Measurements from ENCODE around the gene CDC42SE2. TPM values are rescaled to one million over a fixed set of nuclear protein-coding genes. Genes with fewer than 3 reads are reported as not detected.

The CDC42SE2 gene
- total RNA-seq, 1 experiment from 2014 or later: 46.1 TPM

DNA sequence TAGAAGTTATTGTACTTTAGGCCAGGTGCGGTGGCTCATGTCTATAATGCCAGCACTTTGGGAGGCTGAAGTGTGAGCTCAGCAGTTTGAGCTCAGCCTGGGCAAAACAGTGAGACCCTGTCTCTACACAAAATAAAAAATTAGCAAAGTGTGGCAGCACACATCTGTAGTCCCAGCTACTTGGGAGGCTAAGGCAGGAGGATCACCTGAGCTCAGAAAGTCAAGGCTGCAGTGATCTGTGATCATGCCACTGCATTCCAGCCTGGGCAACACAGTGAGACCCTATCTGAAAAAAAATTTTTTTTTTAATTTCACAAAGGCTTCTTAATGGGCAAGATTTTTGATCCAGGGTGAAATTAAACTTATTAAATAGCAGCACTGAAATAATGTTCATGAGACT, 92.8 kb downstream of the CDC42SE2 start:
- Histone ChIP-seq H3K9me3 (ENCODE audit: control insufficient read depth, insufficient read depth, low read depth, low read length) (no peaks in the 10 kb centered on the region), H3K4me3 (ENCODE audit: low read depth in 2 of 2, low read length in 2 of 2) (no peak overlapping the region), H3K4me1 (ENCODE audit: control insufficient read depth, insufficient read depth, low read length) (peaks cover 5% of the 10 kb centered on the region; the same call in 1 of the 2 replicates), H3K36me3 (ENCODE audit: control insufficient read depth, insufficient read depth, low read length) (peaks cover 3% of the 10 kb centered on the region; the same call in 1 of the 2 replicates), H3K27ac (ENCODE audit: low read length) (no peak overlapping the region), H3K27me3 (ENCODE audit: control insufficient read depth, insufficient read depth, low read length) (no peaks in the 10 kb centered on the region)
- intact Hi-C loops (cut with micrococcal nuclease; ENCODE audit: unreplicated experiment): no loop called here
- BruUV-seq (replicated peaks): no TSS peak
- in situ Hi-C loops (cut with HindIII; ENCODE audit: low pct_unique_long_range_greater_than_20kb, low sequenced_read_pairs): no loop called here
- POLR2A ChIA-PET: no interaction called here
- CTCF ChIA-PET: no interaction called here
- DNase-seq (ENCODE audit: low read depth, low spot score): no peak
- ATAC-seq: no peak
- TF ChIP-seq TCF7L2 (IDR thresholded peaks at IDR 0.05; ENCODE audit: low read depth, low read length) (no peak), CTCF (IDR thresholded peaks at IDR 0.05) (no peak), REST (IDR thresholded peaks at IDR 0.05; ENCODE audit: insufficient read depth in 1 of 2, low read depth in 2 of 2, low read length in 1 of 2) (no peak), SIN3A (IDR thresholded peaks at IDR 0.05; ENCODE audit: borderline replicate concordance, insufficient read depth, low read depth, low read length) (no peak), POLR2AphosphoS5 (IDR thresholded peaks at IDR 0.05; ENCODE audit: low read depth, low read length) (no peak)

DNA sequence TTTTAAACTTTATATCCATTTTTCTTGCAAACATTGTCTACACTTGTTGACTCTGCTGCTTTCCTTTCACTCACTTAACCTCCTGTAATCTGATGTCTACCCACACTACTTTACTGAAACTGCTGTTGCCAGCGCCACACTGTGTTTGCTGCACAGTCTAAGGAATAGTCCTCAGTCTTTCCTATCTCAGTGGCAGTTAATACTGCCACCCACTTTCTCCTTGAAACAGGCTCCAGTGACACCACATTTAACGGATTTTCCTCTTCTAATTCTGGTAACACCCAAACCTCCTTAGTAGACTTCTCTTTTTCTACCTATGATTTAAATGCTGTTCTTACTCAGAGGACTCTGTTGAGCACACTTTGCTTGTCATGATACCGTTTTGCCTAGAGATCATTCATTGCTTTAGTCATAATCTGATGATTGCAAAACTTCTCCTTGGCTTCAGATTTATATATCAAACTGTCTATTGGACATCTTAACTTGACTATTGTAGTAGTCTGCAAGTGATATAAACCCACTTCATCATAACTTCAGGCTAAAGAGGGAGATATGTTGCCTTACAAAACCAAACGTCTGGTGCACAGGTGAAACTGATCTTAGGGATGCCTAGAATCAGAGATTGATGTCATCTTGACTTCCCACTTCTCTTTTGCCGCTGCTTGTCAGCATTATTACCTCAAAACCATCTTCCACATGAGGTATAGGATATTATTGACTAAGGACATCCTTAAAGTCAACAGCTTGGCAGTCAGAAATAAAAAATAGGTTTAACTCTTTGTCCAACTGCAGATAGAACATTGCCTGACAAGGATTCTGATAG, 94.1 kb downstream of the CDC42SE2 start:
- H3K4me3 ChIP-seq (ENCODE audit: low read depth in 2 of 2, low read length in 2 of 2): no peak overlapping the region
- H3K36me3 ChIP-seq (ENCODE audit: control insufficient read depth, insufficient read depth, low read length): peaks cover 3% of the 10 kb centered on the region; the same call in 1 of the 2 replicates
- H3K4me1 ChIP-seq (ENCODE audit: control insufficient read depth, insufficient read depth, low read length): peaks cover 5% of the 10 kb centered on the region; the same call in 1 of the 2 replicates
- no peak for TF ChIP-seq TCF7L2 (IDR thresholded peaks at IDR 0.05; ENCODE audit: low read depth, low read length)
- TF ChIP-seq CTCF (IDR thresholded peaks at IDR 0.05): no peak
- TF ChIP-seq SIN3A (IDR thresholded peaks at IDR 0.05; ENCODE audit: borderline replicate concordance, insufficient read depth, low read depth, low read length): no peak
- no peak for TF ChIP-seq POLR2AphosphoS5 (IDR thresholded peaks at IDR 0.05; ENCODE audit: low read depth, low read length)
- TF ChIP-seq REST (IDR thresholded peaks at IDR 0.05; ENCODE audit: insufficient read depth in 1 of 2, low read depth in 2 of 2, low read length in 1 of 2): no peak
- H3K9me3 ChIP-seq (ENCODE audit: control insufficient read depth, insufficient read depth, low read depth, low read length): no peaks in the 10 kb centered on the region
- POLR2A ChIA-PET: no interaction called here
- intact Hi-C loops (cut with micrococcal nuclease; ENCODE audit: unreplicated experiment) (no loop called here), in situ Hi-C loops (cut with HindIII; ENCODE audit: low pct_unique_long_range_greater_than_20kb, low sequenced_read_pairs) (no loop called here)
- ATAC-seq (peak; percentile 48; the same call in 1 of the 2 replicates), DNase-seq (ENCODE audit: low read depth, low spot score) (no peak)
- H3K27ac ChIP-seq (ENCODE audit: low read length): no peak overlapping the region
- no TSS peak for BruUV-seq (replicated peaks)
- H3K27me3 ChIP-seq (ENCODE audit: control insufficient read depth, insufficient read depth, low read length): no peaks in the 10 kb centered on the region
- CTCF ChIA-PET: no interaction called here
